NCI-H82 treated with DMSO at 0.1 percent for 48 hours (cell line): ENCODE results near the gene FAM83B.
"Not testable (repeated sequence)": the region's sequence is repeated elsewhere in the genome, so short reads cannot be mapped to it uniquely, and the experiment has no call there.

Source experiments
- DNase-seq: peaks from one replicate; lab custom pipeline; 2025; ENCODE audit not compliant: unreplicated experiment; lab: John Stamatoyannopoulos, UW

FAM83B gene, protein sequence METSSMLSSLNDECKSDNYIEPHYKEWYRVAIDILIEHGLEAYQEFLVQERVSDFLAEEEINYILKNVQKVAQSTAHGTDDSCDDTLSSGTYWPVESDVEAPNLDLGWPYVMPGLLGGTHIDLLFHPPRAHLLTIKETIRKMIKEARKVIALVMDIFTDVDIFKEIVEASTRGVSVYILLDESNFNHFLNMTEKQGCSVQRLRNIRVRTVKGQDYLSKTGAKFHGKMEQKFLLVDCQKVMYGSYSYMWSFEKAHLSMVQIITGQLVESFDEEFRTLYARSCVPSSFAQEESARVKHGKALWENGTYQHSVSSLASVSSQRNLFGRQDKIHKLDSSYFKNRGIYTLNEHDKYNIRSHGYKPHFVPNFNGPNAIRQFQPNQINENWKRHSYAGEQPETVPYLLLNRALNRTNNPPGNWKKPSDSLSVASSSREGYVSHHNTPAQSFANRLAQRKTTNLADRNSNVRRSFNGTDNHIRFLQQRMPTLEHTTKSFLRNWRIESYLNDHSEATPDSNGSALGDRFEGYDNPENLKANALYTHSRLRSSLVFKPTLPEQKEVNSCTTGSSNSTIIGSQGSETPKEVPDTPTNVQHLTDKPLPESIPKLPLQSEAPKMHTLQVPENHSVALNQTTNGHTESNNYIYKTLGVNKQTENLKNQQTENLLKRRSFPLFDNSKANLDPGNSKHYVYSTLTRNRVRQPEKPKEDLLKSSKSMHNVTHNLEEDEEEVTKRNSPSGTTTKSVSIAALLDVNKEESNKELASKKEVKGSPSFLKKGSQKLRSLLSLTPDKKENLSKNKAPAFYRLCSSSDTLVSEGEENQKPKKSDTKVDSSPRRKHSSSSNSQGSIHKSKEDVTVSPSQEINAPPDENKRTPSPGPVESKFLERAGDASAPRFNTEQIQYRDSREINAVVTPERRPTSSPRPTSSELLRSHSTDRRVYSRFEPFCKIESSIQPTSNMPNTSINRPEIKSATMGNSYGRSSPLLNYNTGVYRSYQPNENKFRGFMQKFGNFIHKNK

DNA sequence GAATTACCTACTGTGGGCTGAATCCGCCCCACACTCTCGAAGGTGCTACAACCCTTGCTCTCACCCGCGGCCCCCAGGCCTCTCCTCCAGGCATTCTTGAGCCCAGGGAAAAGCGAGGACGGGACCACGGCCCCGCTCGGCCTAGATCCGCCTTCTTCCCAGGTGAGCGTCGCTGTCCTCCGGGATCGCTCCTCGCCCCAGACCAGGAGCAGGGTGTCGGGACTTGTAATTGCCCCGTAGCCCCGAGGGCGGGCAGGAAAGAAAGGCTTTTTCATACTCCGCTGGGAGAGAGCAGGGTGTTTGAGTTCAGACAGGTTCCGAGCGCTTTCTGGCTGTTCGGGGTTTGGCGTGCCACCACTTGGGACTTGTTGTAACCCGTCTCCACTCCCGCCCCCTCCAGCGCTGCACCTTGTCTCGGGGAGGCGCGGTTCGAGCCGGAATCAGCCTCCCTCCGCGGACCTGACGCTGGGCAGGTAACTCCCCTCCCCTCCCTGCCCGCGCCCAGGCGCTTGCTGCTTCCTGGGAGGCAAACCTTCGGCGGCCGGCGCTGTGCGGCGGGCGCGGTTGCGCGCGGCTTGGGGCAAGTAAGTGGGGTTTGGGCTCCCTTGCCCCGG is at the start of gene FAM83B:
Gene FAM83B (plus strand): TSS at position 529 of the 614 bp plus-strand sequence. CDS start 23,476 bp downstream, outside the sequence.
- DNase-seq = no peak

DNA sequence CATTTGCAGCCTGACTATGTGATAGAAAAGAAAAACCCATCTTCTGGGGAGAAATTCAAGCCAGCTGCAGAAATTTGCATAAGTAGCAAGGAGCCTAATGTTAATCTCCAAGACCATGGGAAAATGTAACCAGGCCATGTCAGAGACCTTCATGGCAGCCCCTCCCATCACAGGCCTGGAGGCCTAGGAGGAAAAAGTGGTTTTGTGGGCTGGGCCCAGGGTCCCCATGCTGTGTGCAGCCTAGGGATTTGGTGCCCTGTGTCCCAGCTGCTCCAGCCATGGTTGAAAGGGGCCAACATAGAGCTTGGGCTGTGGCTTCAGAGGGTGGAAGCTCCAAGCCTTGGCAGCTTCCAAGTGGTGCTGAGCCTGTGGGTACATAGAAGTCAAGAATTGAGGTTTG is 49.7 kb upstream of the FAM83B start:
- DNase-seq = not testable (repeated sequence)

DNA sequence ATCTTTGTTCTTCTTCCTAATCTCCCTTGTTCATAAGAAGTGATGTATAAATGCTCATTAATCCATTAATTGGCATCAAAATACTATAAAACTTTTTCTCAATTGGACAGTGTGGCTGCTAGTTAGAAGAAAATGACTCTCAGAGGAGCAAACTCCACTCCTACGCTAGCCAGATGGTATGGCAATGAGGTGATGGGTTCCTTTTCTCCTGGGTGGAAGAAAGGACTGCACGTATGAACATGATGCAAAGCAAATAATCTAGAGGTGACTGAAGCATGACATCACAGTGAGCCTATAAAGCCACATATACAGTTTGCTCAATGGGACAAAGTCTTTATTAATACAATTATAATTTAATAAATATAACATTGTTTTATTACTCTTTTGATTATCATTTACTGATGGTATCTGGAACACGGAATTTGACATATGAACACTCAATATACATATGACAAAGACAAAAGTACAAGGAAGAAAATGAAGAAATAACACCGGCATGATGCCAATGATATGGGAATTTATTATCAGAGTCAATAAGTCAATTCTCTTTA is 46.4 kb upstream of the FAM83B start:
- DNase-seq = no peak

DNA sequence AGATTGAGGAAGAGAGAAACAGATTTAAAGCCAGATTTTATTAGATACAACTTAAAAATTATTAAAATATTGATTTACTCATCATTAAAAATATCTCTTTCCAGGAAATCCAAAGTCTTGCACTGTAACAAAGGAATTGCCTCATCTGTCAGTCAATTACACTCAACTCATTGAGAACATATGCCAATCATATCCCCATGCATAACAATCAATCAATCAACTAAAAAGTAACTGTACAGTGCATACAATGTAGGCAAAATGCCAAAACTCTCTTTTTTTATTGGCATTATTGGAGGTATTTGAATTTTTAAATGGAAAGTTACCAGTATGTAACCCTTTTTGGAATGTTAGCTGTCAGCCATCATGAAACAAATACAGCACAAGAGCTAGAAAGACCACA is 45.3 kb upstream of the FAM83B start:
- DNase-seq = no peak

DNA sequence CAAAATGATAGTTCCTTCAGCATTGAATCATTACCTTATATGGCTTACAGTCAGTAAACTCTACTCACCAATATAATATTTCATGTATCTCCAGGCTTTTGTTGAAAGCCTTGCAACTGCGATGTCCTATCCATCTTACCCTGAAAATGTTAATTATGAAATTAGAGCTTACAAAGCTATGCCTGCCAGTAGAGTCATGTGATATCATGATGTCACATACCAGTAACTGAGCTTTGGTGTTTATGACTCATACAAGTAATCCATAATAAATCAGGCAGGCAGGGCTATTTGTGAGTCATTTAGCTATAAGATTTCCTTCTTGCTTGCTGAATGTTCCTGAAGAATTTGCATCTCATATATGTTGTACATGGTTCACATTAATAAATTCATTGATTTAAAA is 44.9 kb upstream of the FAM83B start:
- no peak for DNase-seq

DNA sequence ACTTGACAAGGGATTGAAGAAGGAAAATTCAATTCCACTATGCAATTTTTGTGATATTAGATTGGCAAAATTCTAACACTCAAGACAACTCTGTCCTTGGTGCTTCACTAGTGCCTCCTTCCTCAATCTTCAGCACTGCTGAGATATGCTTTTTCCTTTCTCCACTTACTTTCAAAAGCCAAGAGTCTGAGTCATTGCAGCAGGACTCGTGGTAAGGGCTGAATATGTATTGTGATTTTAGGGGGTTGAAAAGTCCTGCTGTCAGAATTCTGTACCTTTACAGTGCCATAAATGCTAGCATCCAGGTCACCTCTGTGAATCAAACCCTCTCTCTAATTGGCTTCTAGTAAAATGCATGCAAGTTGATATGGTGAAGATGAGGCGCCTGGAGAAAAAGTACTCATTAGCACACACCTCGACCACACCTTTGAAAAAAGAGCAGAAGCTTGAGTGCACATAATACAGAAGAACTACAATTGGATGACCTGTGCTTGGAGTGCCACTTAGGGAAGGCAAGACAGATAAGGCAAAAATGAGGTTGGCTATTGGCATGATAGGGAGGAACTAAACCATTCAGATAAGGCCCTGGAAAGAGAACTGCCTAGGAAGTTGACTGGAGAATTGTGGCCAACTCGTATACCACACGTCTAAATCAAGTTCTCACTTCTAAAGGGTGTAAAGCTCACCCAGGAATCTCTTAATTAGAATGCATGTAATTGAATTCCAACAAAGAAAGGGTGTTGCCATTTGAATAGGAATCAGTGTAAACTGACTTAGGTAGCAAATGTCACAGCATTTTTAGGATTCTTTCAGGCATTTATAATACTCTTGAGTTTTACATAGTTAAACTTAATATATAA is 43.6 kb upstream of the FAM83B start:
- no peak for DNase-seq

DNA sequence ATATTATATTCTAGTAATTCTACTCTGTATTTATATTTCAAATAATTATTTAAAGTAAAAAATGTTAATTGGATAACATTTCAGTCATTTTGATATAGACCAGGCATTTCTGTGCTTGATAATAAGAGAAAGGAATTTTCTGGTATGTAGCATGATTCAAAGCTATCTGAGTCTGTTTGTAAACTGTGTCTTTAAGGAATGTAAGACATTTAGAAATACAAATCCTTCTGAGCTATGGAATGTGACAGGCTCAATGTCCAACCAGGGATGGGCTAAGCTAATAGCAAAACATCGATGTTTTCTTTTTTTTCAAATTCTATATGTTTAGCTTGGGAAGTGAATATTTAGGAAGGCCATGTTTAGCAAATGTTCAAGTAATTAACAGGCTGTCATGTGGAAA is 41.5 kb upstream of the FAM83B start:
- no peak for DNase-seq

DNA sequence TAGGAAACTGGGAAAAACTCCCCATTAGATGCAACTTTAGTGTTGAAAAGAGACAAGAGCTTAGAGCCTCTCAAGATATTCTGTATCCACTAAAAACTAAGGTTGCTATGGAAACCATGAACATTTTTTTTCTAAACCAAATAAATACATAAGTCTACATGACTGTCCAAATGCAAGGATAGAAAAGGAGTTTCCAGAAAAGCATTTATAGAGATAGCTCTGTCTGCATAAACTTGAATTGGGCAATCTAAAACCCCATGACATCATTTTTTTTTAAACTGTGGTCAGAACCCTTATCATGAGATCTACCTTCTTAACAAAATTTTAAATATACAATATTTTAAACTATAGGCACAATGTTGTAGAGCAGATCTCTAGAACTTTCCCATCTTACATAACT is 36.4 kb upstream of the FAM83B start:
- no peak for DNase-seq

DNA sequence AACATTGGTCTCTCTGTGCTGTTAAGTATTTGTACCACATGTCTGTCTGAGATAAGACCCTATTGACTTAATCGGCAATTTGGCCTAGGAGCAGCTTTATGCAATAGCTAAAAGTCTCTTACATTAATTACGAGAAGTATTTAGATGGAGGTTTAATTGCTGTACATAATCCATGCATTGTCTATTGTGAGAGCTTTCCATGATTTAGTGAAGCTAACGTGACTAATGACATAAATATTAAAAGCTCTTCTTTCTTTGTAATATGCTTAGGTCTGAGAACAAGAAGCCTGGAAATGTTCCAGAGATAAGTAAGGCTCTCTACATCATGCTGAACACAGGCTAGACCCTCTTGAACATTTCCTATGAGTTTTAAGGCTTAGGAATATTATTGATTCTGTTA is 32.7 kb upstream of the FAM83B start:
- peak; percentile 94 for DNase-seq

DNA sequence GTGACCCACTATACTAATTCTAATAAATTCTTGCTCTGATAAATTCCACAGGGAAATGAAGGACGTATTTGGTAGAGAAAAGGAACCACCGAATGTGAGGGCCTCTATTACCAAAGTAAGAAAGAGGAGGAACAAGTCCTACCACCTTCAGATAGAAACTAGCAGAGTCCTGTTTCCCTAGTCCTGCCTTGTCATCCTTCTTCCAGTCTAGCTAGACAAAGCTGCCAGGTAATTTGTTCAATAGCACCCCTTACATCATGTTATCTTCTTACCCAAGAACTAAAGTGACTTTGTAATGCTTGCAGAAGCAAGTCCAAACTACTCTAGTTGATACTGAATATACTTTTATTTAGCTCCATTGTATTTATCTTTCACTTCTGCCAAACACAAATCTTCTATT is 29.3 kb upstream of the FAM83B start:
- no peak for DNase-seq

DNA sequence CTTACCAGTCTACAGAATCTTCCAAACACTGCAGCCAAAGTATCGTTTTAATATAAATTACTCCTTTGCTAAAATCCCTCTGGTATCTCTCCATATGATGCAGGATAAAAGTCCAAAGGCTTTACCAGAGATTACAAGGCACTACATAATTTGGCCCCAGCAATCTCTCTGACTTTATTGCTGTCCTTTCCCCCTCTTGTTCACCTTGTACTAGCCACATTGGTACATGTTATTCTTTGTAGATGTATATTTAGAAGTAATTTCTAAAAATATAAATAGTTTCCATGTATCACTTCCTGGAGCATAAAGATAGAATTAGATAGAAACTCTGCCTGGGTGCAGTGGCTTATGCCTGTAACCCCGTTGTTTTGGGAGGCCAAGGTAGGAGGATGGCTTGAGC is 28.7 kb upstream of the FAM83B start:
- no peak for DNase-seq

DNA sequence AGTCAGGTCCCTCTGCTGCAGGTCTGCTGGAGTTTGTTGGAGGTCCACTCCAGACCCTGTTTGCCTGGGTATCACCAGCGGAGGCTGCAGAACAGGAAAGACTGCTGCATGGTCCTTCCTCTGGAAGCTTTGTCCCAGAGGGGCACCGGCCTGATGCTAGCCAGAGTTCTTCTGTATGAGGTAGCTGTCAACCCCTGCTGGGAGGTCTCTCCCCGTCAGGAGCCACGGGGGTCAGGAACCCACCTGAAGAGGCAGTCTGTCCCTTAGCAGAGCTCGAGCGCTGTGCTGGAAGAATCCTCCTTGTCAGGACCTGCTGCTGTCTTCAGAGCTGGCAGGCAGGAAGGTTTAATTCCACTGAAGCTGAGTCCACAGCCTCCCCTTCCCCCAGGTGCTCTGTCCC is 22.3 kb upstream of the FAM83B start:
- DNase-seq = not testable (repeated sequence)

DNA sequence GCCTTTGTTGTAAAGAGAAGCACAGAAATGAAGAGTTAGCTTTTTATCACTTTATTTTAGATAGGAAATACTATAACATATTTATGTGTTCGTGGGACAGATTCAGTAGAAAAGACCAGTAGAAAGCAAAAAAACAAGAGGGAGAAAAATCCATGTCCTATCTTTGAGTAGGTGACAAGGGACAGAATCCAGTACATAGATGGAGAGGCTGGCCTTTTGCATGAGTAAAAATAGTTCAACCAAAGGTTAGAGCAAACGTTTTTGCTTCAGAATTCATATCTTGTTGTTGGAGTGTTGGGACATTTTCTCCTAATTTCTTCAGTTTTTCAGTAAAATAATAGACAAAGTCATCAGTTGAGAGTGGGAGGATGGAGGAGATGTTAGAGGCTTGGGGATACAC is 19.6 kb upstream of the FAM83B start:
- no peak for DNase-seq

DNA sequence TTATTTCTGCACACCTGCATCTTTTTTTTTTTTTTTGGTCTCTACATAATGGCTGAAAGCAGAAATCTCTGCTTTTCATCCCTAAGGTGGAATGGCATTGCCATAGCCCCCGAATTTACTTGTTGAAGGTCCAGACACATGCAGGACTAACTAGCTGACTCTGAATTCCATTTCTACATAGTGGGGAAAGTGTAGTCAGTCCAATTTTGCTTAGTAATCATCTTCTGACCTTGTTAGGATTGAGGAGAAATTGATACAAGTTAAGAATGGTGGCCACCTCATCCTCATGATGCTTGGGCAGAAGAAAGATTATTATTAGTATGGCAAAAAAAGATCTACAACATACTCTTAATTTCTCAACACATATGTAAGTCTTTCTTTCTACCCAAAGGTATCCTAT is 16.4 kb upstream of the FAM83B start:
- no peak for DNase-seq

DNA sequence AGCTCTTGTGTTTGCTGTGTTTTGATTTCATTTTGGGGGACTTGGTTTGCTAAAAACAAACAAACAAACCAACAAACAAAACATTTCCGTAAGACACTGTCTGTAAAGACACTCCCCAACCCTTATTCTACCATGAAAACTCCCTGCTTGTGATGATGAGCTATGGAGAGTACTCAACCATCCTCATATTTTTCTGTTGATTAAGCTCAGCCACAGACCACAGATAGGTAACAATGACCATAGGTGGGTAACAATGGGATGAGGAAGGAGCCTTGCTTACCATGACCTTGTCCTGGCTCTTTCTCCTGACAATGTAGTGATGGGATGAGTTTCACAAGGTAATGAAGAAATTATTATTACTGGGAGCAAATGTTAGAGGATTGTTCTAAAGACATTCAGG is 11.4 kb upstream of the FAM83B start:
- DNase-seq = no peak

DNA sequence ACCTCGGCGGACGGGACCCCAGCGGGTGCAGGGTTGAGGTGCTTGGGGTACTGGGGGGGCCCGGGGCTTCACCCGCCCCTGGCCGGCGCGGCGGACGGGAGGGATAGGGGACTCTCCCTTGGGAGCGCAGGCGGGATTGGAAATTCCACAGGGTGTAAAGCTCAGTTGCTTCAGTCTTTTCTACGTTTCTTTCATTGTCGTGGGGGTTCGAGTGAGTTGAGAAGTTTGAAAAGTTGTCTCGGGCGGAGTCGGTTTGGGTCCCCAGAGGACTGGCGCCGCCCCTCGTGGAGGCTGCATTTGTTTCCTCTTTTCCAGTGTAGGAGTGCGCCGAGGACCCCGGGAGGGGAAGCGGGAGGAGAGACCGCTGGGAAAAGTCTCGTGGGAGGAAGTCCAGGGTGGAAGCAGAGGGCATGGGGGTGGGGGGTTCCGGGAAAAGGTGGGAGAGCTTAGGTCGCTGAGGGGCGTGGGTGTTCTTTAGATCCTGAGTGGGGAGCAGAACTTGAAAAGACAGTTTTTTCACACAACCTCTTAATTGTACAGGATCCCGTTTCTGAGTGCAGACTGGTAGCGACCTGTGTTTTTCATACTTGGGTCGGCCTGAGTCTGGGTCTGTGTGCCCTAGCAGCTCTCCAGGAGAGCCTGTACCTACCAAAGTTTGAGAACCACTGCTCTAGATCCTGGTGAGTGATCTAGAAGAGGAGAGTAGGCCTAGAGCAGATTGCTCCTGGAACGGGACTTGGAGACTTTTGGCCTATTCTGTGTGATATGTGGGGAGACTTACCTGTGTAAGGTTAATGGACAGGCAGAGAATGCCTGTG is 495 bp downstream of the FAM83B start:
- DNase-seq = no peak

DNA sequence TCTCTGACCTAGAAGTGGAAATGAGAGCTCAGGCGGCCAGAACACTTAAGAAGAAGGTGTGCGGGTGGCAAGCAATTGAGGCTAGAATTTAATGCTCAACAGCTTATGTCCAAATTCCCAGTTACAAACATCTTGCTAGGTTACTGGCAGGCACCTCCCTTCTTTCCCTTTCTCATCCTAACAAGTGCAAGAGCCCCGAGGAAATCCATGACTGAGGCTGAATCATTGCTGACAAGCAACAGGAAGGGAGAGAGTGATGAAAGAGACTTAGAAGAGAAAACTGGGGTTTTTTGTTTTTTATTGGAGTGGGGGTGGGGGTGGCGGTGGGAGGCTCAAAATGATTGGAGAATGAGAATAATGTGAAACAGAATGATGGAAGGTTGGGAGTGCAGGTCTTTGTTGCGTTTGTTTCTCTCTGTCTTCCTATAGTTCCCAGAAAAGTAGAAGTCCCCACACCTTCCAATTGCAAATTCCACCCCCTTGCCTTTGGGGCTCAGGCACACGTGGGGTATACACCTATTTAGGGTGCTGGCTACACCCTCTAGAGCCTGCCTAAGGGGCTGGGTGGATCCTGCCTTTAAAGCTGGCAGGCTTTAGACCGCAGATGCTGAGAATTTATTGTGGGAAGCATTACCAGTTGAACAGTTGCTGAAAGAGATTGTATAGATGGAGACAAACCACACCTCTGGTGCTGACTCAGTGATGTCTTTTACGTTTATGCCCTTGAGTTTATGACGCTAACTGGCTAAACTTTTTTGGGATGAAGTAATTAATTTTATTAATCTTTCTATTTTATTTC is 1.4 kb downstream of the FAM83B start:
- DNase-seq = no peak

DNA sequence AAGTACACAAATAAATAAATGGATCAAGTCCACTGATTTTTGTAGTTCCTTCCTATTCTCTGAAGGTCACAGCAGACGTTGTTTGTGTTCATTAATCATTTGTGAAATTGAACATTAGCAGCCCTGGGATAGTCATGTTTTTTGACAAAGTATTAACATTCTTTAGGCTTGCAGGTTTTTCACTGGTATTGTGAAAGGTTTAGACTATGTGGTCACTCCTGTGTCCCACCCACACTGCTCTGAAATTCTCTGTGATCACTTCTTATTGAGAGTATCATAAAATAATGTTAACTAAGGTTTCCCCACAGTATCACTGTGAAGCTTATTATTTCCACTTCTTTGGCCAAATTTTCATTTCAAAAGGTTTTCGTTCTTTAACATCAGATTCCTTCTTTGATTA is 3.5 kb downstream of the FAM83B start:
- no peak for DNase-seq

DNA sequence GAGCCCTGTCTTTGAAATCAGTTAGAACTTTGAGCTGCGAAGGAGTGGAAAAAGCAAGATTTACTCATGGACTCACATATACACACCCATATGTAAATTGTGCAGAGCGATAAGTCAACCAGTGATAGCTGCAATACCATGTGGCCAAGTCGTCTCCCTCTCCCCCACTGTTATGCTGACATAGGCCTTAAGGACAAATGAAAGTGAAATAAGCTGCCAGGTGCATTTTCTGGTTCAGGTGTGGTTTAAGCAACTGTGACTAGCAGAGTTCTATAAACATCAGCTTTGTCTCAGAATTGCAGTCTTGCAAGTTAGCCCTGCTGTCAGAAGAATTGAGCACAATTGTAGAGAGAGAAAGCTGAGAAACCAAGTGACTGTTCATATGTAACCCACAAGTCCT is 9.6 kb downstream of the FAM83B start:
- no peak for DNase-seq
